Measurements from ENCODE around the gene KRTAP5-2.

DNA sequence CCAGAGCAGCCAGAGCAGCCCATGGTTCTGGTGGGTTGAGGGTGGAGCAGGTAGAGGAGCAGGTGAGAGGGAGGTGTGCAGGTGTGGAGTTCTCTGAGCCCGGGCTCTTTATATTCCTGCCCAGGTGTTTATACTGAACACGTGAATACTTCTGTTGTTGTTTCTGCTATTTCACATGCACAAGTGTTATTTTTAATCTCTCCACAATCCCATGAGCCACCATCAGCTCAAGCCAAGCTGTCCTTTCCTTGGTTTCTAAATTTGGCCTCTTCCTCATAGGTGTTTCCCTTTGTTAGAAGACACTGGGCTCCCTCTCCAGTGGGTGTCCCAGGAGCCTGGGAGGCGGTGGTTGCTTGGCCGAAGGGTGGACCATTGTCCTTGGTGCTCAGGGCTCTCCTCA lies 10.3 kb upstream of the KRTAP5-2 start, which contains the start of gene KRTAP5-3:
- TF ChIP-seq, protein P1, sequence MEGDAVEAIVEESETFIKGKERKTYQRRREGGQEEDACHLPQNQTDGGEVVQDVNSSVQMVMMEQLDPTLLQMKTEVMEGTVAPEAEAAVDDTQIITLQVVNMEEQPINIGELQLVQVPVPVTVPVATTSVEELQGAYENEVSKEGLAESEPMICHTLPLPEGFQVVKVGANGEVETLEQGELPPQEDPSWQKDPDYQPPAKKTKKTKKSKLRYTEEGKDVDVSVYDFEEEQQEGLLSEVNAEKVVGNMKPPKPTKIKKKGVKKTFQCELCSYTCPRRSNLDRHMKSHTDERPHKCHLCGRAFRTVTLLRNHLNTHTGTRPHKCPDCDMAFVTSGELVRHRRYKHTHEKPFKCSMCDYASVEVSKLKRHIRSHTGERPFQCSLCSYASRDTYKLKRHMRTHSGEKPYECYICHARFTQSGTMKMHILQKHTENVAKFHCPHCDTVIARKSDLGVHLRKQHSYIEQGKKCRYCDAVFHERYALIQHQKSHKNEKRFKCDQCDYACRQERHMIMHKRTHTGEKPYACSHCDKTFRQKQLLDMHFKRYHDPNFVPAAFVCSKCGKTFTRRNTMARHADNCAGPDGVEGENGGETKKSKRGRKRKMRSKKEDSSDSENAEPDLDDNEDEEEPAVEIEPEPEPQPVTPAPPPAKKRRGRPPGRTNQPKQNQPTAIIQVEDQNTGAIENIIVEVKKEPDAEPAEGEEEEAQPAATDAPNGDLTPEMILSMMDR (IDR thresholded peaks at IDR 0.05; ENCODE audit: borderline replicate concordance, extremely low read depth, low read length, poor library complexity, severe bottlenecking) = no peak
- TF ChIP-seq EZH2 (IDR thresholded peaks at IDR 0.05; ENCODE audit: borderline replicate concordance, low read depth, low read length, severe bottlenecking) = no peak

Data from DND-41 (cell line).